GM12865 (cell line): ENCODE measurements around the gene CHMP1B.

Source experiments
- DNase-seq: peaks from one replicate; pipeline ENCODE4 v3.0.0; 2010; ENCODE audit warnings: low read depth
- H3K4me3 ChIP-seq: 2 replicates; pipeline ENCODE4 v1.5.1; 2011; ENCODE audit warnings: mild to moderate bottlenecking, low read depth, low read length, control low read depth
- CTCF ChIP-seq: IDR thresholded peaks from 2 replicates; pipeline ENCODE4 v1.5.1; 2011; ENCODE audit warnings: low read length, control low read depth, low read depth, inconsistent platforms; ENCODE audit not compliant: insufficient read depth; ENCODE audit errors: missing control alignments

Gene CHMP1B

GRCh38 chr18:11809895-11810294, 41.3 kb upstream of the CHMP1B start:
- no peak for TF ChIP-seq CTCF
- H3K4me3 ChIP-seq = no peak overlapping the region

GRCh38 chr18:11810379-11810778, 40.8 kb upstream of the CHMP1B start:
- TF ChIP-seq CTCF = no peak
- H3K4me3 ChIP-seq = no peak overlapping the region
- DNase-seq = no peak

More at GRCh38 chr18:11809895-11810294, 41.3 kb upstream of the CHMP1B start:
- DNase-seq = no peak

GRCh38 chr18:11811009-11811408, 40.2 kb upstream of the CHMP1B start:
- no peak overlapping the region for H3K4me3 ChIP-seq
- DNase-seq = no peak
- no peak for TF ChIP-seq CTCF

- no peak overlapping the region for H3K4me3 ChIP-seq
- DNase-seq = no peak
- no peak for TF ChIP-seq CTCF
Observed at GRCh38 chr18:11817229-11817628, 34.0 kb upstream of the CHMP1B start.

- DNase-seq = no peak
- H3K4me3 ChIP-seq = no peak overlapping the region
- no peak for TF ChIP-seq CTCF
Observed at GRCh38 chr18:11818486-11819203, 32.6 kb upstream of the CHMP1B start.

- no peak for TF ChIP-seq CTCF
- DNase-seq = no peak
Observed at GRCh38 chr18:11819938-11820337, 31.3 kb upstream of the CHMP1B start.

GRCh38 chr18:11820697-11821096, 30.5 kb upstream of the CHMP1B start:
- H3K4me3 ChIP-seq = no peak overlapping the region
- no peak for DNase-seq
- TF ChIP-seq CTCF = no peak

More at GRCh38 chr18:11819938-11820337, 31.3 kb upstream of the CHMP1B start:
- H3K4me3 ChIP-seq = no peak overlapping the region
